ENCODE measurements around the gene WBP11. TPM values are rescaled to one million over a fixed set of nuclear protein-coding genes. Genes with fewer than 3 reads are reported as not detected.

WBP11 gene
- total RNA-seq, 1 experiment from 2014 or later: 108 TPM

DNA sequence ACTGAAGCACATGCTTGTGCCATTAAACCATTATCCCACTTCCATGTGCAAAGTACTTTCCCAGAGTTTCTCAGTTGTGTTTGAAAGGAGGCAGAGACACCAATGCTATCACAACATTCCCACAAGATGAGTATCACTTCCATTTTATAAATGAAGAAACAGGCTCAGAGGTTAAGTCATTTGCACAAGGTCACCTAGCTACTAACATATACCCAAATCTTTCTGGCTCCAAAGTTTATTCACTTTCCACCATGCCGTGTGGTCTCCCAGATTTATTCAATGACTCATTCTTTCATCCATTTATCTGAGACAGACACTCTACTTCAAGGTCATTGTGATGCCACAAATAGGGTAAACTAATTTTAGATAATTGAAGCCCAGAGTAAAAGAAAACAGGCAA, 30.7 kb upstream of the WBP11 start:
- H3K4me2 ChIP-seq (ENCODE audit: insufficient read depth, insufficient read length, low read length): no peak overlapping the region
- H3K27ac Mint-ChIP-seq: no peak overlapping the region

More for the DNA sequence above, 30.7 kb upstream of the WBP11 start:
- no peak overlapping the region for H3K18ac ChIP-seq (ENCODE audit: insufficient read length, low read depth, low read length)
- H2BK20ac ChIP-seq (ENCODE audit: low read depth, low read length, poor library complexity, severe bottlenecking): no peak overlapping the region
- no peak overlapping the region for H2AK5ac ChIP-seq (ENCODE audit: insufficient read length, low read length)
- no peak overlapping the region for H2BK120ac ChIP-seq (ENCODE audit: low read depth, low read length, poor library complexity, severe bottlenecking)
- no peak overlapping the region for H4K5ac ChIP-seq (ENCODE audit: insufficient read length, low read depth, low read length)
- H4K20me1 ChIP-seq (ENCODE audit: control insufficient read depth, insufficient read depth, insufficient read length): no peaks in the 10 kb centered on the region
- H3K4me3 Mint-ChIP-seq: no peak overlapping the region
- no peak overlapping the region for H3K4ac ChIP-seq (ENCODE audit: low read depth, low read length)
- H3K36me3 Mint-ChIP-seq (ENCODE audit: insufficient read depth in 1 of 3, low read depth in 3 of 3): peaks cover 0 to 1% (median 0%) of the 10 kb centered on the region in 3 experiments; a peak in 2 of 7 replicates
- H3K23ac ChIP-seq (ENCODE audit: insufficient read length, low read depth, low read length): no peak overlapping the region
- no peak overlapping the region for H2BK15ac ChIP-seq (ENCODE audit: low read depth, low read length)
- H2AFZ ChIP-seq (ENCODE audit: low read length): no peak overlapping the region
- no peak overlapping the region for H4K8ac ChIP-seq (replicated peaks; ENCODE audit: insufficient read length, low read depth, low read length)
- H3K9me3 Mint-ChIP-seq: peaks cover under 1 to 3% of the 10 kb centered on the region in 2 experiments; a peak in 4 of 5 replicates
- no CpG with 5 or more reads among the region's 1 CpG for WGBS (ENCODE audit: extremely low coverage, insufficient read length, low lambda C conversion rate)
- H3K27me3 Mint-ChIP-seq (ENCODE audit: low read depth): no peaks in the 10 kb centered on the region
- no peaks in the 10 kb centered on the region for H3K9me3 ChIP-seq (ENCODE audit: control insufficient read depth, low read depth, low read length)
- no peak overlapping the region for H3K14ac ChIP-seq (ENCODE audit: insufficient read depth, low read length)
- no peak overlapping the region for H3T11ph ChIP-seq (ENCODE audit: low read length)
- DNase-seq: no peak
- H4K91ac ChIP-seq (ENCODE audit: insufficient read length, low read depth, low read length): no peak overlapping the region
- no peak overlapping the region for H3K56ac ChIP-seq (ENCODE audit: insufficient read length, low read depth, low read length)
- H3K79me1 ChIP-seq (ENCODE audit: insufficient read depth, low read depth, low read length, poor library complexity, severe bottlenecking): no peaks in the 10 kb centered on the region
- no peak overlapping the region for H3K27ac ChIP-seq (ENCODE audit: insufficient read length, low read depth, low read length)
- no peak overlapping the region for H2BK12ac ChIP-seq (ENCODE audit: insufficient read length, low read depth, low read length)
- peaks cover under 1 to 3% of the 10 kb centered on the region in 2 experiments; a peak in 2 of 4 replicates for H3K4me1 Mint-ChIP-seq
- no peaks in the 10 kb centered on the region for H3K27me3 ChIP-seq (ENCODE audit: insufficient read depth, low read length)
- no peak overlapping the region for H2BK5ac ChIP-seq (ENCODE audit: insufficient read length, low read length)
- TF ChIP-seq, protein P1, sequence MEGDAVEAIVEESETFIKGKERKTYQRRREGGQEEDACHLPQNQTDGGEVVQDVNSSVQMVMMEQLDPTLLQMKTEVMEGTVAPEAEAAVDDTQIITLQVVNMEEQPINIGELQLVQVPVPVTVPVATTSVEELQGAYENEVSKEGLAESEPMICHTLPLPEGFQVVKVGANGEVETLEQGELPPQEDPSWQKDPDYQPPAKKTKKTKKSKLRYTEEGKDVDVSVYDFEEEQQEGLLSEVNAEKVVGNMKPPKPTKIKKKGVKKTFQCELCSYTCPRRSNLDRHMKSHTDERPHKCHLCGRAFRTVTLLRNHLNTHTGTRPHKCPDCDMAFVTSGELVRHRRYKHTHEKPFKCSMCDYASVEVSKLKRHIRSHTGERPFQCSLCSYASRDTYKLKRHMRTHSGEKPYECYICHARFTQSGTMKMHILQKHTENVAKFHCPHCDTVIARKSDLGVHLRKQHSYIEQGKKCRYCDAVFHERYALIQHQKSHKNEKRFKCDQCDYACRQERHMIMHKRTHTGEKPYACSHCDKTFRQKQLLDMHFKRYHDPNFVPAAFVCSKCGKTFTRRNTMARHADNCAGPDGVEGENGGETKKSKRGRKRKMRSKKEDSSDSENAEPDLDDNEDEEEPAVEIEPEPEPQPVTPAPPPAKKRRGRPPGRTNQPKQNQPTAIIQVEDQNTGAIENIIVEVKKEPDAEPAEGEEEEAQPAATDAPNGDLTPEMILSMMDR (conservative IDR thresholded peaks at IDR 0.05): no peak
- H3K23me2 ChIP-seq (ENCODE audit: insufficient read length, low read depth, low read length, poor library complexity, severe bottlenecking): no peaks in the 10 kb centered on the region
- H3K79me2 ChIP-seq (ENCODE audit: insufficient read depth, low read length): no peaks in the 10 kb centered on the region
- H3K9ac ChIP-seq (ENCODE audit: extremely low read depth, insufficient read length, low read length): no peak overlapping the region
- H3K4me1 ChIP-seq (ENCODE audit: insufficient read depth, low read length): no peaks in the 10 kb centered on the region

All from H9 (cell line).